Parathyroid adenoma (tissue), 2 donors: ENCODE data around the gene RNF40.

ENCODE experiments used
- H2AFZ ChIP-seq: fragments of 300-600 bp; sonication (generic); one replicate; pipeline ENCODE4 v1.7.0; 2017; ENCODE audit warnings: antibody characterized with exemption, mild to moderate bottlenecking
- H3K27ac ChIP-seq: fragments of 300-600 bp; sonication (generic); one replicate; pipeline ENCODE4 v1.7.0; 2017
- H3K27me3 ChIP-seq: fragments of 300-600 bp; sonication (generic); one replicate; pipeline ENCODE4 v1.7.0; 2017; ENCODE audit warnings: low read length; ENCODE audit not compliant: control insufficient read depth, insufficient read depth
- H3K36me3 ChIP-seq: fragments of 300-600 bp; sonication (generic); one replicate; pipeline ENCODE4 v1.7.0; 2017; ENCODE audit warnings: low read length; ENCODE audit not compliant: control insufficient read depth, insufficient read depth
- H3K4me1 ChIP-seq: fragments of 300-600 bp; sonication (generic); one replicate; pipeline ENCODE4 v1.7.0; 2017; ENCODE audit warnings: control low read depth
- H3K4me2 ChIP-seq: fragments of 300-600 bp; sonication (generic); one replicate; pipeline ENCODE4 v1.7.0; 2017; ENCODE audit warnings: low read length
- H3K4me3 ChIP-seq: fragments of 300-600 bp; sonication (generic); one replicate; pipeline ENCODE4 v1.7.0; 2017; ENCODE audit warnings: low read depth, low read length
- H3K79me2 ChIP-seq: fragments of 300-600 bp; sonication (generic); one replicate; pipeline ENCODE4 v1.7.0; 2017; ENCODE audit warnings: control low read depth
- H3K9ac ChIP-seq: fragments of 300-600 bp; sonication (generic); one replicate; pipeline ENCODE4 v1.7.0; 2017; ENCODE audit warnings: mild to moderate bottlenecking
- H3K9me3 ChIP-seq: fragments of 300-600 bp; sonication (generic); one replicate; pipeline ENCODE4 v1.7.0; 2017; ENCODE audit warnings: low read length; ENCODE audit not compliant: control insufficient read depth
- CTCF ChIP-seq: fragments of 300-600 bp; sonication (generic); IDR thresholded peaks from one replicate; pipeline ENCODE4 v1.7.0; 2017; ENCODE audit warnings: antibody characterized with exemption, mild to moderate bottlenecking
- donor health status: primary hyperparathyroidism.

RNF40 gene

GRCh38 chr16:30721167-30721566 is 41.0 kb upstream of the RNF40 start:
- no peaks in the 10 kb centered on the region for H3K36me3 ChIP-seq
- H3K27ac ChIP-seq, result no peak overlapping the region
- TF ChIP-seq CTCF, result no peak
- H3K9ac ChIP-seq, result no peak overlapping the region
- no peaks in the 10 kb centered on the region for H3K9me3 ChIP-seq
- H3K79me2 ChIP-seq, result peaks cover 18% of the 10 kb centered on the region
- H3K27me3 ChIP-seq, result no peaks in the 10 kb centered on the region
- no peak overlapping the region for H2AFZ ChIP-seq
- H3K4me2 ChIP-seq, result no peak overlapping the region
- no peaks in the 10 kb centered on the region for H3K4me1 ChIP-seq
- no peak overlapping the region for H3K4me3 ChIP-seq

DNA sequence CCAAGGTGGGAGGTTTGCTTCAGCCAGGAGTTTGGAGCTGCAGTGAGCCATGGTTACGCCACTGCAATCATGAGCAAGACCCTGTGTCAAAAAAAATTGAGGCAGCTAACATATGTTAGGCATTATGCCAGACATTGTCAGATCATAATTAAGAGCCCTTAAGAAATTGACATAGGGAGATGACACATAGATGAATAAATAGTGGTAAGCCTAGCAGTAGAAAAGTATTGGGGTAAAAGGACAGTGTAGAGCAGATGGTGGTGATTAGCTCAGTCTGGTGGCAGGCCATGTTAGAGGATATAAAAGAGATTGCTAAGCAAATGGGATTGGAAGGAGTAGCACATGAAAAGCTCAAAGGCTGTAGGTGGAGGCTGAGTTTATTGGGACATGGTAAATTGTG is 40.5 kb upstream of the RNF40 start:
- Histone ChIP-seq H3K9me3 (no peaks in the 10 kb centered on the region), H3K4me3 (no peak overlapping the region), H3K4me2 (no peak overlapping the region), H3K36me3 (no peaks in the 10 kb centered on the region), H3K4me1 (no peaks in the 10 kb centered on the region), H3K27me3 (no peaks in the 10 kb centered on the region), H3K79me2 (peaks cover 18% of the 10 kb centered on the region), H3K9ac (no peak overlapping the region), H2AFZ (no peak overlapping the region), H3K27ac (no peak overlapping the region)
- TF ChIP-seq CTCF, result no peak

DNA sequence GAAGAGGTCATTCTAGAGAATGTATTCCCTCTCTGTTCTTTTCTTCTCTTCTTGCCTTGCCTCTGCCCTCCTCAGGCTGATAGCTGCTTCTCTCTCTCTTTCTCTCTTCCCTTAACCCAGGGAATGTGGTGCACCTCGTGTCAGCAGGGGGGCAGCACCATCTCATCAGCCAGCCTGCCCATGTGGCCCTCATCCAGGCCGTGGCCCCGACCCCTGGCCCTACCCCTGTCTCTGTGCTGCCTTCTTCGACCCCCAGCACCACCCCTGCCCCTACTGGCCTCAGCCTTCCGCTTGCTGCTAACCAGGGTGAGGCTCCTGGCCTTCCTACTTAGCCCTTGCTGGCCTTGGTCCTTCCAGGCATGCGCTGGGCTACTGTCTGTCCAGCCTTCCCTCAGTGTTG is 39.7 kb upstream of the RNF40 start:
- Histone ChIP-seq H3K36me3 (no peaks in the 10 kb centered on the region), H3K27ac (no peak overlapping the region)

GRCh38 chr16:30722916-30723315 is 39.2 kb upstream of the RNF40 start:
- no peak for TF ChIP-seq CTCF
- Histone ChIP-seq H3K79me2 (peaks cover 18% of the 10 kb centered on the region), H3K4me1 (no peaks in the 10 kb centered on the region), H3K36me3 (no peaks in the 10 kb centered on the region), H3K4me2 (no peak overlapping the region), H3K27me3 (no peaks in the 10 kb centered on the region), H3K9me3 (no peaks in the 10 kb centered on the region), H3K27ac (no peak overlapping the region), H2AFZ (no peak overlapping the region), H3K4me3 (no peak overlapping the region), H3K9ac (no peak overlapping the region)

More for the DNA sequence above, 39.7 kb upstream of the RNF40 start:
- Histone ChIP-seq H3K9ac (no peak overlapping the region), H3K4me2 (no peak overlapping the region), H3K79me2 (peaks cover 18% of the 10 kb centered on the region), H3K4me3 (no peak overlapping the region), H3K27me3 (no peaks in the 10 kb centered on the region), H3K4me1 (no peaks in the 10 kb centered on the region), H2AFZ (no peak overlapping the region), H3K9me3 (no peaks in the 10 kb centered on the region)
- peak; percentile 4 for TF ChIP-seq CTCF

DNA sequence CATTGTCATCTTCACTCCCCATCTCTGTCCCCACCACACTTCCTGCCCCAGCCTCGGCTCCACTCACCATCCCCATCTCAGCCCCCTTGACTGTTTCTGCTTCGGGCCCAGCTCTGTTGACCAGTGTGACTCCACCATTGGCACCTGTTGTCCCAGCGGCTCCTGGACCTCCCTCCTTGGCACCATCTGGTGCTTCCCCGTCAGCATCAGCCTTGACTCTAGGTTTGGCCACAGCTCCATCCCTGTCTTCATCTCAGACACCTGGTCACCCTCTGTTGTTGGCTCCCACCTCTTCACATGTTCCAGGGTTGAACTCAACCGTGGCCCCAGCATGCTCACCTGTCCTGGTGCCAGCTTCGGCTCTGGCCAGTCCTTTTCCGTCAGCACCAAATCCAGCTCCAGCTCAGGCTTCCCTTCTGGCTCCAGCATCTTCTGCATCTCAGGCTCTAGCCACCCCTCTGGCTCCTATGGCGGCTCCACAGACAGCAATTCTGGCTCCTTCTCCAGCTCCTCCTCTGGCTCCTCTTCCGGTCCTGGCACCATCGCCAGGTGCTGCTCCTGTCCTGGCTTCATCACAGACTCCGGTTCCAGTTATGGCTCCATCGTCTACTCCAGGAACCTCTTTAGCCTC is 38.3 kb upstream of the RNF40 start:
- H3K36me3 ChIP-seq, result no peaks in the 10 kb centered on the region

More for the DNA sequence above, 38.3 kb upstream of the RNF40 start:
- Histone ChIP-seq H3K4me3 (no peak overlapping the region), H3K4me2 (no peak overlapping the region), H3K79me2 (peaks cover 13% of the 10 kb centered on the region), H3K9me3 (no peaks in the 10 kb centered on the region), H3K27me3 (no peaks in the 10 kb centered on the region), H2AFZ (no peak overlapping the region), H3K9ac (no peak overlapping the region), H3K27ac (no peak overlapping the region), H3K4me1 (no peaks in the 10 kb centered on the region)
- TF ChIP-seq CTCF, result no peak
